ENCODE data around the gene BORCS8.
A peak's percentile ranks its signal among the peaks of the same experiment; 100 is the strongest.

Gene BORCS8

GRCh38 chr19:19213426-19214158 is 21.6 kb upstream of the BORCS8 start:
- DNase-seq, result no peak

GRCh38 chr19:19212916-19213315 is 21.0 kb upstream of the BORCS8 start:
- DNase-seq, result no peak

GRCh38 chr19:19211499-19212420 is 19.8 kb upstream of the BORCS8 start, which contains the start of gene NCAN:
Gene NCAN (plus strand): TSS chr19:19211958. CDS start chr19:19216954, 4,996 bp downstream.
- no peak for DNase-seq

- no peak for DNase-seq
These were observed 17.4 kb upstream of the BORCS8 start for GRCh38 chr19:19209372-19209771.

GRCh38 chr19:19207637-19208572 is 16.0 kb upstream of the BORCS8 start:
- no peak for DNase-seq

- DNase-seq, result no peak
These were observed 15.0 kb upstream of the BORCS8 start for GRCh38 chr19:19206938-19207337.

- no peak for DNase-seq
These were observed 13.8 kb upstream of the BORCS8 start for GRCh38 chr19:19205416-19206410.

GRCh38 chr19:19204181-19204580 is 12.2 kb upstream of the BORCS8 start:
- no peak for DNase-seq

GRCh38 chr19:19203012-19203856 is 11.3 kb upstream of the BORCS8 start, which contains the start of gene NR2C2AP:
Gene NR2C2AP (minus strand): TSS chr19:19203414. CDS start chr19:19203060, 354 bp downstream.
- DNase-seq, result peak; percentile 87

- DNase-seq, result no peak
These were observed 10.7 kb upstream of the BORCS8 start for GRCh38 chr19:19202707-19203011.

GRCh38 chr19:19201697-19202630 is 10.0 kb upstream of the BORCS8 start:
- DNase-seq, result no peak

- no peak for DNase-seq
These were observed 2.0 kb upstream of the BORCS8 start for GRCh38 chr19:19193926-19194325.

GRCh38 chr19:19192910-19193423 is 1.0 kb upstream of the BORCS8 start:
- no peak for DNase-seq

- no peak for DNase-seq
These were observed 229 bp downstream of the BORCS8 start for GRCh38 chr19:19191768-19192077.

GRCh38 chr19:19186742-19187141 is 5.2 kb downstream of the BORCS8 start:
- no peak for DNase-seq

GRCh38 chr19:19185853-19186740 is 5.9 kb downstream of the BORCS8 start:
- DNase-seq, result peak; percentile 63

GRCh38 chr19:19181488-19181998 is 10.4 kb downstream of the BORCS8 start:
- no peak for DNase-seq

Data from GDM1 (cell line).